ENCODE measurements around the gene CDK4. TPM values are rescaled to one million over a fixed set of nuclear protein-coding genes. Genes with fewer than 3 reads are reported as not detected.
A peak's percentile ranks its signal among the peaks of the same experiment; 100 is the strongest.

CDK4 gene
- total and polyA plus RNA-seq, 2 donors from 2014 or later, result 69.1 to 118 TPM

DNA sequence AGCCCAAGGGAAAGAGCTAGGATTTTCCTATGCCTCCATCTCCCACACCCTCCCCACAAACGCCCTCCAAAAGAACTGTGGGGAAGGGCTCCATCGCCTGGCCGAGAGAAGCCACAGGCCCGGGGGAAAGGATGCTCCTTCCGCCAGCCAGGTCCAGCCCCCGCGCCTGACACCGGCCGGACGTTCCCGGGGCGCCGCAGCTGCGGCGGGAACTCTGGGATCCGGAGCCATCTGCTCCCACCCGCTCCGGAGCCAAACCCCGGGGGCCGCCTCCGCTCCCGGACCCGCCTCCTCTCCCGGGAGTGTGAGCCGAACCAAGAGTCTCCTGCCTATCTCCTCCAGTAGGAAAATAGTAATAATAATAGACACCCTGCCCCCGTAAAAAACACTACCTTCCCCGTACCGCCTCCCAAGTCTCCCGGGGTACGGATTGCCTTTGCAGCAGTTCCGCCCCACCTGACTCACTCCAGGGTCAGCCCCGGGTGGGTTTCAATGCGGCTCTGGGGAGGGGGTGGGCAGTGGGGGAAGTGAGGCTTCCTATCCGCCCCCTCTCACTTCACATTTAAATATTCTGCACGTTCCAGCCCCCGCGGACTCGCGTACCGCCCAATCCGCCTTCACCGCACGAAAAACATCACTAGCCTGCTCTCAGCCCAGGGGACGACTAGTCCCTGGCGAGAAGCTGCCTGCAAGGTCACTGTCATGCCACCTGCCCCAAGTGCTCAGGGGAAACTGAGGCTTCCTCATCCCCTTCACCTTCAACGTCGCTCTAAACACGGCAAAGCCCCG, 16.0 kb downstream of the CDK4 start:
- TF ChIP-seq, protein P1, sequence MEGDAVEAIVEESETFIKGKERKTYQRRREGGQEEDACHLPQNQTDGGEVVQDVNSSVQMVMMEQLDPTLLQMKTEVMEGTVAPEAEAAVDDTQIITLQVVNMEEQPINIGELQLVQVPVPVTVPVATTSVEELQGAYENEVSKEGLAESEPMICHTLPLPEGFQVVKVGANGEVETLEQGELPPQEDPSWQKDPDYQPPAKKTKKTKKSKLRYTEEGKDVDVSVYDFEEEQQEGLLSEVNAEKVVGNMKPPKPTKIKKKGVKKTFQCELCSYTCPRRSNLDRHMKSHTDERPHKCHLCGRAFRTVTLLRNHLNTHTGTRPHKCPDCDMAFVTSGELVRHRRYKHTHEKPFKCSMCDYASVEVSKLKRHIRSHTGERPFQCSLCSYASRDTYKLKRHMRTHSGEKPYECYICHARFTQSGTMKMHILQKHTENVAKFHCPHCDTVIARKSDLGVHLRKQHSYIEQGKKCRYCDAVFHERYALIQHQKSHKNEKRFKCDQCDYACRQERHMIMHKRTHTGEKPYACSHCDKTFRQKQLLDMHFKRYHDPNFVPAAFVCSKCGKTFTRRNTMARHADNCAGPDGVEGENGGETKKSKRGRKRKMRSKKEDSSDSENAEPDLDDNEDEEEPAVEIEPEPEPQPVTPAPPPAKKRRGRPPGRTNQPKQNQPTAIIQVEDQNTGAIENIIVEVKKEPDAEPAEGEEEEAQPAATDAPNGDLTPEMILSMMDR (IDR thresholded peaks at IDR 0.05; ENCODE audit: borderline replicate concordance, extremely low read depth, insufficient read depth), result no peak
- DNase-seq (peak in 2 of 5 donors; percentile 48 to 70), FAIRE-seq (no peak)
- H3K4me3 ChIP-seq (ENCODE audit: low read length in 3 of 3), result no peak overlapping the region
- peaks cover 0 to 7% (median 4%) of the 10 kb centered on the region in 3 donors for H3K4me1 ChIP-seq (ENCODE audit: control insufficient read depth in 2 of 3, insufficient read depth in 2 of 3, low read depth in 1 of 3, low read length in 3 of 3)
- H3K9ac ChIP-seq (ENCODE audit: low read length in 3 of 3), result no peak overlapping the region
- intact Hi-C loops (cut with DNase I), result no loop called here
- no peaks in the 10 kb centered on the region for H3K36me3 ChIP-seq (ENCODE audit: control insufficient read depth in 2 of 3, insufficient read depth in 3 of 3, low read length in 3 of 3)
- no peak overlapping the region for H3K27ac ChIP-seq (ENCODE audit: low read depth in 2 of 2, low read length in 2 of 2)
- H3K27me3 ChIP-seq (ENCODE audit: control insufficient read depth, insufficient read depth, low read length), result peaks cover 45% of the 10 kb centered on the region
- H3K9me3 ChIP-seq (ENCODE audit: control insufficient read depth in 2 of 3, insufficient read depth in 1 of 3, low read length in 3 of 3), result no peaks in the 10 kb centered on the region

DNA sequence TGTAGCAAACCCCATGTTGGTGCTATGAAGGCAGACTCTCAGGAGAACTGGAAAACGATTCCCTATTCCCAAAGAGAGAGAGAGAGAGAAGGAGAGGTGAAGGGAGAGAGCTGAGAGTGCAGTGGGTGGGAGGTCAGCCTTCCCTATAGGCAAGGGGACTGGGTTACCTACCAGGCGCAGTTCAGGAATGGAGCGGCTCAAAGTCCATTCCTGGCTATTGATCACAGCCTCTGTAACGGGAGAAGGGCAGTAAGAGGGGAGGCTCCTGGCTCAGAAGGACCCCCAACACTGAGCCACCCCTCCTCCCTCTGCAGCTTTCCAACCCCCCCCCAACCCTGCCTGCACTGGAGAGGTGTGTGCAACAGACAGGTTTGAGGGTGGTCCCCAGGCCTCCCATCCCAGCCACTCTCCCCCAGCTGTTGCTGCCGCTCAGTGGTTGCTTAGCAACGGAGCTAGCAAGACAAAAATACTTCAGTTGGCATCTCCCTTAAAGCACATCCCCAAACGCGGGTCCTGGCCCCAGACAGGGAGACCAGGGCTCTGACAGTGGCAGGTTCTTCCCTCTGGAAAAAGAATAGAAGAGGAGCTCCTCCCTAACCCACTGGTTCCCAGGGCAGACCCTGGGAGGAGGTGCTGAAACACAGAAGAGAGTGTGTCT, 16.8 kb downstream of the CDK4 start:
- FAIRE-seq (no peak), DNase-seq (no peak)
- intact Hi-C loops (cut with DNase I), result no loop called here
- H3K36me3 ChIP-seq (ENCODE audit: control insufficient read depth in 2 of 3, insufficient read depth in 3 of 3, low read length in 3 of 3), result no peaks in the 10 kb centered on the region
- H3K9ac ChIP-seq (ENCODE audit: low read length in 3 of 3), result no peak overlapping the region
- no peak overlapping the region for H3K27ac ChIP-seq (ENCODE audit: low read depth in 2 of 2, low read length in 2 of 2)
- no peak overlapping the region for H3K4me3 ChIP-seq (ENCODE audit: low read length in 3 of 3)
- H3K27me3 ChIP-seq (ENCODE audit: control insufficient read depth, insufficient read depth, low read length), result peaks cover 41% of the 10 kb centered on the region
- TF ChIP-seq, protein P1 (IDR thresholded peaks at IDR 0.05; ENCODE audit: borderline replicate concordance, extremely low read depth, insufficient read depth), result no peak
- H3K4me1 ChIP-seq (ENCODE audit: control insufficient read depth in 2 of 3, insufficient read depth in 2 of 3, low read depth in 1 of 3, low read length in 3 of 3), result peaks cover 0 to 7% (median 4%) of the 10 kb centered on the region in 3 donors
- H3K9me3 ChIP-seq (ENCODE audit: control insufficient read depth in 2 of 3, insufficient read depth in 1 of 3, low read length in 3 of 3), result no peaks in the 10 kb centered on the region

DNA sequence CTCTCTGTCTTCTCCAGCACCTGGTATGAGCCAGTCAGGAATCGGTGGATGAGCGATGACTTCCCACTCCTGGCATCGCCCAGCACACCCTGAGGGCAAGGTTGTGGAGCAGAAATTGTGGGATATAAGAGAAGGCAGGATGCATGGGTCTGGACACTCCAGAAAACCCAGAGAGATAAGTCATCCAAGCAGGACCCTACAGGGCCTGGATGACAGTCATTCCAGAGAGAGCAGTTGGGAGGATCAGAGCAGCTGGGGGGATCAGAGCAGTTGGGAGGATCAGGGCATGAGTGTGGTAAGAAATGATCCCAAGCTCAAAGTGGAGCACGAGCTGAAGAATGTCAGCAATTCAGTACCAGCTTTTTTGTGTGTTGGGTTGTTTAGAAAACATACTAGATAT, 17.5 kb downstream of the CDK4 start:
- Histone ChIP-seq H3K36me3 (ENCODE audit: control insufficient read depth in 2 of 3, insufficient read depth in 3 of 3, low read length in 3 of 3) (no peaks in the 10 kb centered on the region), H3K4me3 (ENCODE audit: low read length in 3 of 3) (no peak overlapping the region), H3K9me3 (ENCODE audit: control insufficient read depth in 2 of 3, insufficient read depth in 1 of 3, low read length in 3 of 3) (no peaks in the 10 kb centered on the region), H3K27ac (ENCODE audit: low read depth in 2 of 2, low read length in 2 of 2) (no peak overlapping the region), H3K27me3 (ENCODE audit: control insufficient read depth, insufficient read depth, low read length) (peaks cover 38% of the 10 kb centered on the region), H3K4me1 (ENCODE audit: control insufficient read depth in 2 of 3, insufficient read depth in 2 of 3, low read depth in 1 of 3, low read length in 3 of 3) (peaks cover 0 to 7% (median 4%) of the 10 kb centered on the region in 3 donors), H3K9ac (ENCODE audit: low read length in 3 of 3) (no peak overlapping the region)
- TF ChIP-seq, protein P1 (IDR thresholded peaks at IDR 0.05; ENCODE audit: borderline replicate concordance, extremely low read depth, insufficient read depth), result no peak
- FAIRE-seq (no peak), DNase-seq (no peak)
- intact Hi-C loops (cut with DNase I), result no loop called here
